ENCODE data around the gene NIBAN1. TPM values are rescaled to one million over a fixed set of nuclear protein-coding genes. Genes with fewer than 3 reads are reported as not detected.

The NIBAN1 gene
- total and polyA plus RNA-seq, 4 donors = 7.5 to 38.5 (median 27.3) TPM

DNA sequence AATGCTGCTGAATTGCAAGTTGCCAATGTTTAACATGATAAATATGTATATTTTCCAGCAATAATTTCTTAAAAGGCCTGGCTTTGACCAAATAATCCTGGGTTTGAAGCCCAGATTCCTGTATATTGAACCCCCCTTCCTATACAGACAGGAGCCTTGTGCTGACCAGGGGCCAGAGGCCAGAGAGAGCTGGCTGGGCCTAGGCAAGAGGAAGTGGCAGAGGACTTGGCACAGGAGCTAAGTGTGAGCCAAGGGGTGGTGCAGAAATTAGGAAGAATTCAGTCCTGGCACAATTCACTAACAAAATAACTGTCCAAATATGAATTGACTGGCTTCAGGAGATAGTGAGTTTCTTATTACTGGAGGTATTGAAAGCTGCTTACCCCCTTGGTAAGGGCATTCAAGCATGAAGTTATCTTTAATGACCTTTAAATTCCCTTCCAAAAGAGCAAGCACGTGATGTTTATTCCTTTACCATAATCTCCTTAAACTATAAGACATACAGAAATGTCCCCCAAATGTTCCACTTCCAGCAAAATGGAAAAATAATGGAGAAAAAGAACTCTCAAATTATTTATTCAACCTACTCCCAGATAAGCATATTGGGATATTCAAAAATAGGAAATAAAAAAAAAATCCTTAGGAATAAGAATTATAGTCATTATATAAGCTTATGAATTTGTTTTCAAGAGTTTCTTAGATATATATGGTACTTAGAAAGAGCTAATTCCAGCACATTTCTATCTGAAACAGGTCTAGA lies 26.6 kb downstream of the NIBAN1 start:
- Histone ChIP-seq H3K27ac (ENCODE audit: low read depth in 1 of 2, low read length in 1 of 2) (no peak overlapping the region), H3K9me3 (ENCODE audit: control insufficient read depth in 4 of 4, insufficient read depth in 3 of 4, low read length in 3 of 4) (no peaks in the 10 kb centered on the region), H3K9ac (ENCODE audit: insufficient read depth in 1 of 2, low read length in 2 of 2) (no peak overlapping the region), H3K4me3 (no peak overlapping the region), H3K27me3 (ENCODE audit: control insufficient read depth in 3 of 3, insufficient read depth in 3 of 3, low read length in 2 of 3) (no peaks in the 10 kb centered on the region), H3K4me1 (ENCODE audit: control insufficient read depth in 5 of 5, insufficient read depth in 5 of 5, low read length in 5 of 5) (peaks cover 0 to 30% (median 0%) of the 10 kb centered on the region in 5 donors), H3K36me3 (ENCODE audit: control insufficient read depth in 4 of 4, insufficient read depth in 4 of 4, low read length in 4 of 4) (peaks cover 0 to 3% (median 0%) of the 10 kb centered on the region in 4 donors)
- WGBS, 2 donors = 60 to 65% methylated on average over 1 of the region's 1 CpG
- ATAC-seq (ENCODE audit: insufficient read depth, low FRiP score) (no peak), DNase-seq (no peak)
- TF ChIP-seq CTCF (IDR thresholded peaks at IDR 0.05; ENCODE audit: control extremely low read depth, extremely low read depth) = no peak

- peak in 2 of 3 donors; percentile 32 to 50 for DNase-seq
- Histone ChIP-seq H3K4me1 (ENCODE audit: control insufficient read depth in 5 of 5, insufficient read depth in 5 of 5, low read length in 5 of 5) (peaks cover 0 to 24% (median 0%) of the 10 kb centered on the region in 5 donors), H3K4me3 (no peak overlapping the region), H3K27me3 (ENCODE audit: control insufficient read depth in 3 of 3, insufficient read depth in 3 of 3, low read length in 2 of 3) (no peaks in the 10 kb centered on the region), H3K9ac (ENCODE audit: insufficient read depth in 1 of 2, low read length in 2 of 2) (no peak overlapping the region), H3K27ac (ENCODE audit: low read depth in 1 of 2, low read length in 1 of 2) (peak overlapping the region in 1 of 2 donors; percentile 53), H3K9me3 (ENCODE audit: control insufficient read depth in 4 of 4, insufficient read depth in 3 of 4, low read length in 3 of 4) (no peaks in the 10 kb centered on the region), H3K36me3 (ENCODE audit: control insufficient read depth in 4 of 4, insufficient read depth in 4 of 4, low read length in 4 of 4) (peaks cover 0 to 3% (median 0%) of the 10 kb centered on the region in 4 donors)
- WGBS, 2 donors = 86 to 90% methylated on average over 5 of the region's 5 CpGs
- no peak for ATAC-seq (ENCODE audit: insufficient read depth, low FRiP score)
- no peak for TF ChIP-seq CTCF (IDR thresholded peaks at IDR 0.05; ENCODE audit: control extremely low read depth, extremely low read depth)
These were observed 28.5 kb downstream of the NIBAN1 start for GRCh38 chr1:184945678-184946412.

DNA sequence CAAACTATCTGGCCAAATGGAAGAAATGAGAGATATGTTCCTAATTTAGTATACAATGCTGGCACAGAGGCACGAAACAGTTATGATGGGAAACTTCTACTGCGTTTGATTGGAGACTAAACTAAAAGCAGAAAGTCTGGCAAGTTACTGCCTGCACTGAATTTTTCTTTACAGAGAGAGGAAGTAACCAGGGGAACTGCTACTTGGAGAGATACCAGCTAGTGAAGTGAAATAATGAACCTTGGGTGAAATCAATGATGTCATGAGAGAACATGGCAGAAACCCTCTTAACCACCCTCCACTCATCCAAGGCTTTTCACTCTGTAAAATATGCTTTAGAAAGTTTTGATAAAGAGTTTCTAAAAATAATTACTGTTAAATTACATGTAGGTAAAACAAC lies 29.3 kb downstream of the NIBAN1 start:
- Histone ChIP-seq H3K4me3 (no peak overlapping the region), H3K9me3 (ENCODE audit: control insufficient read depth in 4 of 4, insufficient read depth in 3 of 4, low read length in 3 of 4) (no peaks in the 10 kb centered on the region), H3K27ac (ENCODE audit: low read depth in 1 of 2, low read length in 1 of 2) (peak overlapping the region in 1 of 2 donors; percentile 16), H3K4me1 (ENCODE audit: control insufficient read depth in 5 of 5, insufficient read depth in 5 of 5, low read length in 5 of 5) (peaks cover 0 to 29% (median 0%) of the 10 kb centered on the region in 5 donors), H3K9ac (ENCODE audit: insufficient read depth in 1 of 2, low read length in 2 of 2) (no peak overlapping the region), H3K36me3 (ENCODE audit: control insufficient read depth in 4 of 4, insufficient read depth in 4 of 4, low read length in 4 of 4) (peaks cover 0 to 3% (median 0%) of the 10 kb centered on the region in 4 donors), H3K27me3 (ENCODE audit: control insufficient read depth in 3 of 3, insufficient read depth in 3 of 3, low read length in 2 of 3) (no peaks in the 10 kb centered on the region)
- ATAC-seq (ENCODE audit: insufficient read depth, low FRiP score) (no peak), DNase-seq (no peak)
- no peak for TF ChIP-seq CTCF (IDR thresholded peaks at IDR 0.05; ENCODE audit: control extremely low read depth, extremely low read depth)
- WGBS, 2 donors = 28 to 53% methylated on average over 2 of the region's 2 CpGs

Measured in lung (tissue), 12 donors.